ENCODE data around the gene OVOL3.

DNA sequence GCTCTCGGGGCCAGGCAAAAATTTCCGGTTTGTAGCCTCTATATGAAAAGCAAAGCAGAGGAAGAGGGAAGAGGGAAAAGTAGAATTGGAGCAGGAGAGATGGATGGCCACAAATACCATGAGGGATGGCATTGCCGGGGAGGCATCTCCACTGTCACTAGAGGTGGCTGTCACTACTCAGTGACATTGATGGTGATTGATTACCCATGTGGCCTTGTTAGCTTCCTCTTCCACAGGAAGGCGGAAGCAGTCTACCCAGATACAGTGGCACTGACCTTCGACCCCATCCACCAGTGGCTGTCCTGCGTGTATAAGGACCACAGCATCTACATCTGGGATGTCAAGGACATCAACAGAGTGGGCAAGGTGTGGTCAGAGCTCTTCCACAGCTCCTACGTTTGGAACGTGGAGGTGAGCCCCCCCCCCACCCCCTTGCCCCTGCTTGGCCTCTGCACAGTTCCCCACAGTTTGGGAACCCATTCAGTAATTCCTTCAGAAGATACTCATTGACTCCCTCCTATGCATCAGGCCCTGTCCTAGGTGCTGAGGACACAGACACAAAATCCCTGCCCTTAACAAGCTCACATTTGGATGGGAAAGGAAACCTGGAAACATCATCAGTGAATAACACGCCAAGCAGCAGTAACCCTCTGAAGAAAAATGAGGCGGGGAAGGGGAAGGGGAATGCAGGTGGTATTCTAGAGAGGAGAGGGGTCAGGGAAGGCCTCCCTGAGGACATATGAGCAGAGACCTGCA lies 37.6 kb upstream of the OVOL3 start:
- TF ChIP-seq POLR2AphosphoS5 (IDR thresholded peaks at IDR 0.05; ENCODE audit: low read depth, low read length), result no peak
- no peak for TF ChIP-seq POLR2A (IDR thresholded peaks at IDR 0.05; ENCODE audit: low read depth, low read length)

Data from GM12891 (cell line).